KMS-11 (cell line): ENCODE results near the gene STAT5B.

ENCODE experiments used
- H2AFZ ChIP-seq: fragments of 200-600 bp; sonication (generic); 2 replicates; pipeline ENCODE4 v1.6.1; 2016; ENCODE audit warnings: antibody characterized with exemption, mixed run types, low read depth
- H3K27ac ChIP-seq: fragments of 200-600 bp; sonication (generic); 2 replicates; pipeline ENCODE4 v1.6.1; 2016; ENCODE audit warnings: mild to moderate bottlenecking, mixed run types
- H3K27me3 ChIP-seq: fragments of 200-600 bp; sonication (generic); 2 replicates; pipeline ENCODE4 v1.6.1; 2017; ENCODE audit warnings: mild to moderate bottlenecking, low read depth, mixed run types, moderate library complexity; ENCODE audit not compliant: insufficient read depth
- H3K36me3 ChIP-seq: fragments of 200-600 bp; sonication (generic); 2 replicates; pipeline ENCODE4 v1.6.1; 2017; ENCODE audit warnings: mild to moderate bottlenecking, mixed run types; ENCODE audit not compliant: insufficient read depth
- H3K4me1 ChIP-seq: fragments of 200-600 bp; sonication (generic); 2 replicates; pipeline ENCODE4 v1.6.1; 2016; ENCODE audit warnings: mild to moderate bottlenecking, low read depth, mixed run types; ENCODE audit not compliant: poor library complexity, severe bottlenecking
- H3K4me2 ChIP-seq: fragments of 200-600 bp; sonication (generic); 2 replicates; pipeline ENCODE4 v1.7.0; 2016; ENCODE audit warnings: mild to moderate bottlenecking, mixed run types
- H3K4me3 ChIP-seq: fragments of 200-600 bp; sonication (generic); IDR thresholded peaks from 2 replicates; pipeline ENCODE4 v1.6.1; 2017; ENCODE audit warnings: low read depth, low read length, mixed read lengths; ENCODE audit not compliant: insufficient read depth
- H3K79me2 ChIP-seq: fragments of 200-600 bp; sonication (generic); 2 replicates; pipeline ENCODE4 v1.6.1; 2016; ENCODE audit warnings: low read depth, mixed run types; ENCODE audit not compliant: insufficient read depth
- H3K9ac ChIP-seq: fragments of 200-600 bp; sonication (generic); 2 replicates; pipeline ENCODE4 v1.6.1; 2016; ENCODE audit warnings: mild to moderate bottlenecking, mixed run types
- H4K20me1 ChIP-seq: fragments of 200-600 bp; sonication (generic); 2 replicates; pipeline ENCODE4 v1.6.1; 2016; ENCODE audit warnings: mild to moderate bottlenecking, mixed run types; ENCODE audit not compliant: insufficient read depth
- TF ChIP-seq, protein P1 (sequence below): fragments of 200-600 bp; sonication (generic); conservative IDR thresholded peaks from 2 replicates; pipeline ENCODE4 v1.6.1; 2017; ENCODE audit warnings: low read depth, mild to moderate bottlenecking, antibody characterized with exemption, low read length, moderate library complexity, mixed read lengths

STAT5B gene

GRCh38 chr17:42184713-42185620, 91.2 kb downstream of the STAT5B start, which contains the start of gene HCRT:
TSS of gene HCRT (minus strand) at chr17:42185452. CDS start at chr17:42185365, 87 bp downstream.
- peak within 1 kb of the TSS; percentile 70; the same call in 1 of the 2 replicates for H3K9ac ChIP-seq
- peak within 1 kb of the TSS; percentile 80 for H3K27ac ChIP-seq
- TF ChIP-seq, protein P1, sequence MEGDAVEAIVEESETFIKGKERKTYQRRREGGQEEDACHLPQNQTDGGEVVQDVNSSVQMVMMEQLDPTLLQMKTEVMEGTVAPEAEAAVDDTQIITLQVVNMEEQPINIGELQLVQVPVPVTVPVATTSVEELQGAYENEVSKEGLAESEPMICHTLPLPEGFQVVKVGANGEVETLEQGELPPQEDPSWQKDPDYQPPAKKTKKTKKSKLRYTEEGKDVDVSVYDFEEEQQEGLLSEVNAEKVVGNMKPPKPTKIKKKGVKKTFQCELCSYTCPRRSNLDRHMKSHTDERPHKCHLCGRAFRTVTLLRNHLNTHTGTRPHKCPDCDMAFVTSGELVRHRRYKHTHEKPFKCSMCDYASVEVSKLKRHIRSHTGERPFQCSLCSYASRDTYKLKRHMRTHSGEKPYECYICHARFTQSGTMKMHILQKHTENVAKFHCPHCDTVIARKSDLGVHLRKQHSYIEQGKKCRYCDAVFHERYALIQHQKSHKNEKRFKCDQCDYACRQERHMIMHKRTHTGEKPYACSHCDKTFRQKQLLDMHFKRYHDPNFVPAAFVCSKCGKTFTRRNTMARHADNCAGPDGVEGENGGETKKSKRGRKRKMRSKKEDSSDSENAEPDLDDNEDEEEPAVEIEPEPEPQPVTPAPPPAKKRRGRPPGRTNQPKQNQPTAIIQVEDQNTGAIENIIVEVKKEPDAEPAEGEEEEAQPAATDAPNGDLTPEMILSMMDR = no peak
- no peak within 1 kb of the TSS for H3K4me3 ChIP-seq
- H3K4me2 ChIP-seq = peak within 1 kb of the TSS; percentile 86
- no peaks in the 10 kb centered on the region for H3K79me2 ChIP-seq
- H2AFZ ChIP-seq = peak within 1 kb of the TSS; percentile 66
- H4K20me1 ChIP-seq = no peaks in the 10 kb centered on the region
- peaks cover 68% of the 10 kb centered on the region for H3K4me1 ChIP-seq
- H3K36me3 ChIP-seq = no peaks in the 10 kb centered on the region
- peaks cover under 1% of the 10 kb centered on the region for H3K27me3 ChIP-seq

DNA sequence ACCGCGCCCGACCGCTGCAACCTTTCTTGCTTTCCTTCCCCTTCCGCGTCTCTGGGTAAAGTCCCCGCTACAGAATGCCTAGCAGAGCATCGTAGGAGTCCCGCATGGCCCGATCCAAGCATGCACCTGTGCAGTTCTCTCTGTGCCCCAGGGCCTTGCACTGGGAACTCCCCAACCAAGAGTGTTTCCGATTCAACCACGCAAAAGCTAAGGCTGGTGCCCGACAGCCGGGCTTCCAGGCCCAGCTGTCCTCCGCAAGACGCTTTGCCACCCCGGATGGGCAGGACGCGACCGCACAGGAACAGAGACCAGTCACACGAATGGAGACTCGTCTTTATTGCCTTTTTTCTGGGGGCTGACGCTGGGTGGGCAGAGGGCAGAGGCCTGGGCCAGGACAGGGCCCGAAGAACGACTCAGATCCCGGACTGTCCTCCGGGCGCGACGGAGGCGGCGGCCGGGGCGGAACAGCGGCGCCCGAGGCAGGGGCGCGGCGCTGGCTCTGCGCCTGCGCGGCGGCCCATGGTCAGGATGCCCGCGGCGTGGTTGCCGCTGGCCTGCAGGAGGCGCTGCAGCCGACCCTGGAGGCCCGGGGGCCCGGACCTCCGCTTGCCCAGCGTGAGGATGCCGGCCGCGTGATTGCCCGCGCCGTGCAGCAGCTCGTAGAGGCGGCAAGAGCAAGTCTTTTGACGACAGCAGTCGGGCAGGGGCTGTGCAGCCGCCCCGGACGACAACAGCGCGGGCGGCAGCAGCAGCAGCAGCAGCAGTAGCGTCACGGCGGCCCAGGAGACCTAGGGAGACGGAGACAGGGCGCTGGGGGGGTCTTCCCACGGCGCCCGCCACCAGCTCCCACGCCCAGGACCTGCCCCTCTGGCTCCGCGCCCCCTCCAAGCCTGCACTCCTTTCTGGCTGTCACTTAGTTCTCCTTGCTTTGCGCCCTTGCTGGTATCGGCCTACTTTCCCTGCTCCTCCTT, 92.2 kb downstream of the STAT5B start:
- Histone ChIP-seq H2AFZ (peak overlapping the region; percentile 66), H4K20me1 (no peaks in the 10 kb centered on the region), H3K36me3 (no peaks in the 10 kb centered on the region), H3K4me3 (no peak overlapping the region), H3K4me1 (peaks cover 73% of the 10 kb centered on the region), H3K79me2 (no peaks in the 10 kb centered on the region), H3K27ac (peak overlapping the region; percentile 80), H3K4me2 (peak overlapping the region; percentile 86), H3K9ac (peak overlapping the region; percentile 70), H3K27me3 (peaks cover 7% of the 10 kb centered on the region)
- TF ChIP-seq, protein P1 = peak; percentile 74

DNA sequence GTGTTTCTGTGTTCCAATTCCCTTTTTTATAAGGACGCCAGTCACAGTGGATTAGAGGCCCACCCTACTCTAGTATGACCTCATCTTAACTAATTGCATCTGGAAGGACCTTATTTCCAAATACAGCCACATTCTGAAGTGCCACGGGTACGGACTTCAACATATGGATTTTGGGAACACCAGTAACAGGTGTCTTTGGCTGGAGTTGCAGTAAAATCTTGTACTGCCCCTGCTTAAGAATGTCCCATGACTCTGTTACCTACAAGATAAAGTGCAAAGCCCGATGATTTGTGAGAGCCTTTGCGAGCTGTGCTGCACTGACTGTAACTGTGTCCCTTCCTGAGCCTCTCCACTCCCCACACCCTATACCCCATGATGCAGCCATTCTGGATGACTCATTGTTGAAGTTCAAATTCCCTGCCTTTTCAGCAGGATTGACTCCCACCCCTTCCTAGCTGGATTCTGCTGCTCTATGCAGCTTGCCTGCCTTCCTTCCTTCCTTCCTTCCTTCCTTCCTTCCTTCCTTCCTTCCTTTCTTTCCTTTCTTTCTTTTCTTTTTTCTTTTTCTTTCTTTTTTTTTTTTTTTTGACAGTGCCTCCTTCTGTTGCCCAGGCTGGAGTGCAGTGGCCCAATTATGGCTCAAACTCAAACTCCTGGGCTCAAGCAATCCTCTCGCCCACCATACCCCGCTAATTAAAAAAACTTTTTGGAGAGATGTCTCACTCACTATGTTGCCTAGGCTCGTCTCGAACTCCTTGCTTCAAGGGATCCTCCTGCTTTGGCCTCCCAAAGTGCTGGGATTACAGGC, 93.1 kb downstream of the STAT5B start:
- Histone ChIP-seq H2AFZ (peak overlapping the region; percentile 66), H3K9ac (peak overlapping the region; percentile 70)

More for the DNA sequence above, 93.1 kb downstream of the STAT5B start:
- H3K4me3 ChIP-seq = no peak overlapping the region
- H3K36me3 ChIP-seq = no peaks in the 10 kb centered on the region
- peaks cover 7% of the 10 kb centered on the region for H3K27me3 ChIP-seq
- H3K4me1 ChIP-seq = peaks cover 82% of the 10 kb centered on the region
- no peaks in the 10 kb centered on the region for H3K79me2 ChIP-seq
- TF ChIP-seq, protein P1 = no peak
- peak overlapping the region; percentile 86 for H3K4me2 ChIP-seq
- H4K20me1 ChIP-seq = no peaks in the 10 kb centered on the region
- peak overlapping the region; percentile 80 for H3K27ac ChIP-seq
